HG03469 (cell line): ENCODE data around the gene RTF2.

Source experiments
- ATAC-seq: cut with Tn5 transposase; IDR thresholded peaks from one replicate; pipeline ENCODE4 v1.9.1; 2021; ENCODE audit warnings: mild to moderate bottlenecking, moderate library complexity, moderate number of reproducible peaks; ENCODE audit not compliant: unreplicated experiment

RTF2 gene

GRCh38 chr20:56437196-56437960 lies 31.0 kb upstream of the RTF2 start:
- ATAC-seq, result no peak

- ATAC-seq, result no peak
Observed at GRCh38 chr20:56438284-56438683, 30.1 kb upstream of the RTF2 start.

DNA sequence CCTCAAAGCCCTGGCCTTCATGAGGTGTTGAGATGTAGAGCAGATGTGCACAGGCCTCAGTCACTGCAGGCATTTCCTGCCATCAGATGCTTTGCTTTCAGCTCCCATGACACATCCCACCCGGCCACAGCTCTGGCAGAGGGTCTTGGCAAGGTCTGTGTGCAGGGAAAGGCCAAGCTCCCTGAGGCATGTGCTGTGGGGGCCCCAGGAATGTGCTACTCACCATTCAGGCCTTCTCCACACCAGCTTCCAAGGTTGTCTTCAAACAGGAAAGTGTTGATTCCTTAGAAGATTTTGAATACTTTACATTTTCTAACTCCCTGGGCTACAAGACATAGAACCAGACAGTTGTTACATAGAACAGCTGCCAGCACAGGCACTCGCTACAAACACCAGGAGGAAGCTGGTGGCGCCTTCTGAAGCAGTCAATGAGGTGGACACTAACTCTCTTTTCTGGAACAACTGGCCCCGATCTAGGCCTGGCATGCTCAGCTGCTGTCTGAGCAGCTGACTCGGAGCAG lies 28.6 kb upstream of the RTF2 start:
- no peak for ATAC-seq

DNA sequence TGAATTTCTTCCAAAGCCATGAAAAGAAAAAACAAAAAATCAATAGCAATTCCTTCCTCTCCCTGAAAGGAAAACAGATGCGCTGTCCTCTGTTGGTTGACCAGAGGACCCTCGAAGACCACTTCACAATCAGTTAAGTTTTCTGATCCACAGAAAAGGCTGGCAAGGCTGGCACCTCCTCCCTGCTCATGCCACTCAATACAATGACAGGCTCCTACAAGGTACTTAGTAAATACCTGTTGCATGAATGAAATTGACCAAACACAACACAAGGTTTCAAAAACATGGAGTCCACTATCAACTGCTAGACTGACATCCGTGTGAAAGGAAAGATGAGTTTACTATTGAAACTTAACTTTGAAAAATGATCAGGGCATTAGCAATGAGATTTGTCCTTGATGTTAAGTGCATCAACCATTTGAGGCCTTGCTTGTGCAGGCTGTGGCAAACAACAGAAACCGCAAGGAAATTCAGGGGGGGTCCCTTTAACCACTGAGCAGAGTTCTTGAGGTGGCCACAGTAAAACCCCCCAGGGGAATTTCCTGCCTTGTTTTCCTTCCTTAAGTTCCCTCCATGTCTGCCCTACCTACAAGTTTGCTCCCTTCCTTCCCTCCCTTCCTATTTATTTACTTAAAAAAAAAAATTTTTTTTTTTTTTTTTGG lies 27.9 kb upstream of the RTF2 start:
- no peak for ATAC-seq

DNA sequence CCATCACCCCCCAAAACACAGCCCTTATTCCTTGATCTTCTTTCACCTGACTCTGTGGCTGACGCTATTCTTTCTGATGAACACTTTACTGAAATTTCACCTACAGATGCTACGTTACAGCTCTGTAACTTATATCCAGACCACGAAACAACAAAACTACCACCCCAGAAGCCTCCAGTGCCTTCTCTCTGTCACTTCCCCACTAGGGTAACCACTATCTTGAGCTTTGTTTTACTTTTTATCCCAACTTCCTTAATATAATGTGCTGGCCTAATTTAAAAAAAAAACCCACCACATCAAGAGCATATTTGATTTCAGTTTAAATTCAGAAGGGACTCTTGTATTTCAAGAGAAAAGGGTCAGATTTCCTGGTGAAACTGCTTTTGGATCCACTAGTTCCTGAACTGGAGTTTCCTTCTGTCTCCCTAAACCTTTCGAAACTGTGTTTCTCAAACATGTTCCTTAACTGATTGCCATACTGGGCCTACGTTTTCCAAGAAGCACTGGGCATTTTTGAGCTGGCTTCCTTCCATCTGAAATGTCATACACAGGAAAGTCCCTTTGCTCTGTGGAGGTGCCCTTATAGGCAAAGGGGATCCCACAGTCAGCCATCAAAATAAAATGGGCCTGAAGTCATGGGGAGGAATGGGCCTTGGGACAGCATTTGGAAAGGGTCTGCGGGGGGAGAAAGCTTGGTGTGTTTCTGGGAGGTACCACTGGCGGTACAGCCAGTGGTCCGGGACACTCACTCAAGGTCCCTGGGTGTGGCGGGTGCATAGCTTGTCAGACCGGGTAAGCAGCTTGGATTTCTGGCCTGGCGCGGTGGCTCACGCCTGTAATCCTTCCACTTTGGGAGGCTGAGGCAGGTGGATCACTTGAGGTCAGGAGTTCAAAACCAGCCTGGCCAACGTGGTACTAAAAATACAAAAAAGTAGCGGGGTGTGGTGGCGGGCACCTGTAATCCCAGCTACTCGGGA lies 25.8 kb upstream of the RTF2 start:
- ATAC-seq, result no peak

- ATAC-seq, result no peak
Observed at GRCh38 chr20:56443654-56444540, 24.5 kb upstream of the RTF2 start.

GRCh38 chr20:56445130-56445529 lies 23.3 kb upstream of the RTF2 start:
- ATAC-seq, result no peak

DNA sequence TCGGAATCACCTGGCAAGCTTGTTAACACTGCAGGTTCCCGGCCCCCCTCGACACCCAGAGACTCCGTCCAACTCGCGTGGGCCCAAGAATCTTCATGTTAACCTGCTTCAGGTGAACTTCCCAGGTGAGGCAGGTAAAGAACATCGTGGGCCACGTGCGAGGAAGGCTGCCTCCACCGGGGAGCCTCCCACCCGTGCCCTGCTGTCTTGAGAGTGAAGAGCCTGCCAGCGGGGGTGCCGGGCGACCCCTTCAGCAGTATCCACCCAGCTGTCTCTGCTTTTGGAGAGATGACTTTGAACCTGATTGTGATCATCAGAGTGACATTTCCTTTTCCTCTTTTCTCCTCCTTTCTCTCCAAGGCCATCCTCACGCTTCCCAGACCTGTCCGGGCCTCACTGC lies 22.9 kb upstream of the RTF2 start:
- ATAC-seq, result no peak

- ATAC-seq, result no peak
Observed at GRCh38 chr20:56447227-56447626, 21.2 kb upstream of the RTF2 start.

DNA sequence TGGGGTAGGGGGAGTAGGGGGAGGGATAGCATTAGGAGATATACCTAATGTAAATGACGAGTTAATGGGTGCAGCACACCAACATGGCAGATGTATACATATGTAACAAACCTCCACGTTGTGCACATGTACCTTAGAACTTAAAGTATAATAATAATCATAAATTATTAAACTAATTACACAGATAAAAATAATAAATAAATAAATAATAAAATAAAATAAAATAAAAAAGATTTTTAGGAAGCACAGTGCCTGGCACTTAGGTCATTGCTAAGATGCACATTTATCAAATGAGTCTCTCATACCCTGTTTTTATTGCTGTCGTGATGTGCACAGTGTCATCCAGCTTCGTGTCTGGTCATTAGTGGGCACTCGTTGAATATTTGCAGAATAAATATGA lies 19.0 kb upstream of the RTF2 start:
- no peak for ATAC-seq

- ATAC-seq, result no peak
Observed at GRCh38 chr20:56451056-56451765, 17.2 kb upstream of the RTF2 start.

DNA sequence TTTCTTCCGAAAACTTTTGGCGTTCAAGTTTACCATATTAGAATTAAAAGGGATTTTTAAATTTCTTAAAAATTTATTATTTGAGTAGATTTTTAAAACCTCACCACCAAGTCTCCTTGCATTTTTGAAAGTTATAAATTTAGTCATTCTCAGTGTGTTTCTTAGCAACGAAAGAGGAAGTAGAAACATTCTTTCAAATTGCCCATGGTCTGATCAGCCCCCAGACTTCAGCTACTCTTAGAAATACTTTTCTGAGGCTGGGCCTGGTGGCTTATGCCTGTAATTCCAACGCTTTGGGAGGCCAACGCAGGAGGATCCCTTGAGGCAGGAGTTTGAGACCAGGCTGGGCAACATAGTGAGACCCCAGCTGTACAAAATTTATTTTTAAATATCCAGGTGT lies 15.1 kb upstream of the RTF2 start:
- ATAC-seq, result peak; percentile 68

DNA sequence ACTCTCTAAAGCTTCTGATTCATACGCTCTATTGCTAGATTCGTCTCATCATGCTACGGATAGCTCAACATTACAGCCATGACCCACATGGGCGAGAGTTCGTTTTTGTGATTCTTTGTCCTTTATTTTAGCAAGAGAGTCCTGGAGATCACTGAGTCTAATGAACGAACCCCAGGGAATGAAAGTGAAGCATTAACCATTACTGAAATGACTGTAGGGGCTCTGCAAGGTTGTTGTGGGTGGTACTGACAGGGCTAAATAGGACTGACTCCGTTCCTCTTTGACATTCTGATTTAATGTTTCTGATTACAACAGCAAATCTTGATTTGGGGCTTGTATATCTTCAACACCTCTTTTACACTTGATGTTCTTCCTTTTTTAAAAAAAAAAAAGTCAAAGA lies 13.7 kb upstream of the RTF2 start:
- ATAC-seq, result peak; percentile 69

DNA sequence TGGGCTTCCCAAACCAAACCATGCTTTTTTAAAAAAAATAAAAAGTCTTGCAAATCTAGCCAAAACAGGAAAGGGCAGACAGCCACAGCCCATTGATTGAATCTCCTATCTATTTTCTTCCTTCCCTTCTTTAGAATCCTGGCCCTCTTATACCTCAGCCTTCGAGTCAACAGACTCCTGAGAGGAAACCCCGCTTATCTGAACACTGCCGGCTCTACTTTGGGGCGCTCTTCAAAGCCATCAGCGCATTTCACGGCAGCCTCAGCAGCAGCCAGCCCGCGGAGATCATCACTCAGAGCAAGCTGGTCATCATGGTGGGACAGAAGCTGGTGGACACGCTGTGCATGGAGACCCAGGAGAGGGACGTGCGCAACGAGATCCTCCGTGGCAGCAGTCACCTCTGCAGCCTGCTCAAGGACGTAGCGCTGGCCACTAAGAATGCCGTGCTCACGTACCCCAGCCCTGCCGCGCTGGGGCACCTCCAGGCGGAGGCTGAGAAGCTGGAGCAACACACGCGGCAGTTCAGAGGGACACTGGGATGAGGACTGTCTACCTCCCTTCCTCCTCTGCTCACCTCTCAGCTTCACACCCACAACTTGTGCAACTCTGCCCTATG lies 10.1 kb upstream of the RTF2 start:
- no peak for ATAC-seq

DNA sequence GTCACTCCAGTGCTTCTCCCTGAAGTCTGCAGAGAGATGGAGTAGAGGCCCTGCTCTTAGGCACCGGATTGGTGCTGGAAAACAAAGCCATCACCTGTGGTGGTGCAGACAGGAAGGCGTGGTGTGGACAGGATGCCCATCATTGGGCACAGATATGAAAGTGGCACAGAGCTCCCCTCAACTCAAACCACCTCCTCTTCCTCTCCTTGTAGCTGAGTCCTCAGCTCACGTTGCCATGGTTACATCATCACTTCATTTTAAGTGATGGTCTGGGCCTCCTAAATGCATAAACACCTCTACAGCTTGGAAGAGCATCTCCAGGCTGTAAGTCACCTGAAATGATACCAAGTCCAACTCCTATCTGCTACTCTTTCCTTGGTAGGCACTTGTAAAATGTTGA lies 8.0 kb upstream of the RTF2 start:
- ATAC-seq, result no peak

DNA sequence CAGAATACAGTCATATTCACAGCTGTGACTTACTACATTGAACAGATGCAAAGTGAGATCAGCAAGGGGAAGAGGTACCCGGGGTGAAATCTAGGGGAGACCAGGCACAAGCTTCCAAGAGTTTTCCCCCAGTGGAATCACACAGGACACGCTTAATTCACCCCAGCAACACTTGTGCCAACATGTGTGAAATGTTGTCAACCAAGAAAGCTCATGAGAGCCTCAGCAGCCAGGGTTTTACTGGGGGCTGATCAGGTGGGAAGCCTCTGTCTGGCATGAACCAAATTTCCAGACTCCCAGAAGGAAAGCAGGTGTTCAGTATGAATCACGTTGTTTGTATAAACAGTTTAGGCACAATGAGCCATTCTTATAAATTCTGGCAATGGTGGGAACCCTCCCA lies 6.9 kb upstream of the RTF2 start:
- no peak for ATAC-seq

DNA sequence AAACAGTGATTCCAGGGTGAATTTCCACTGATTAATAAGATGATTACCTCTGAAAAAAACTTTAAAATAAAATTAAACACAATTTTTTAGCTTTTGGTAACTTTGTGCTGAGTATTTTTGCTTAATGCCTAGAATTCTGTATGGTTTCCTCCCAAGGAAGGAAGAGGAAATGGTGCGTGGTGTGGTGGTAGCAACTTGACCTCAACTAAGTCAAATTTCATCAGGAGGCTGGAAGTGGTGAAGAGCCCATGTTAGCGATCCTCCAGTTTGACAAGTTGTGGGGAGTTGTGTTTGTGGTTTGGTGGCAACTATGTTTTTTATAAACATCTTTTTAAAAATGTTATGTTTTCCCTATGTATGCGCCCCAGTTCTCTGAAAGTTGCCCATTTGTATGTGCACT lies 5.0 kb upstream of the RTF2 start:
- ATAC-seq, result no peak

DNA sequence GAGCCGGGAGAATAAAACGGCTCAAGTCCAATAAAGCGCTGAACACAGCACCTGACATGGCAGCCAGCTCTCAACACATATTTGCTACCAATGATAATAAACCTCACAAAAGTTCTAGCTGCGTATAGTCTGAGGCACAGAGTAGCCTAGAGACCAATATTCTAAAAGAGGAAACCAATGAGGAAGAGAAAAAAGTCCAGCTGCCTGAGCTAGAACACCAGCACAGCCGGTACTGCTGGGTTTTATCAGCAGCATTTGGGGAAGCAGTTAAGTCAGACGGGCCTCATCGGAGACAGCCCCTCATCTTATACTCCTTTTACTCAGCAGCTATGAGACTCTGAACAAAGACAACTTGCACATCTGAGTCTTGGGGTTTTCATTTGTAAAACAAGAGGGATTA lies 2.4 kb upstream of the RTF2 start:
- ATAC-seq, result no peak

DNA sequence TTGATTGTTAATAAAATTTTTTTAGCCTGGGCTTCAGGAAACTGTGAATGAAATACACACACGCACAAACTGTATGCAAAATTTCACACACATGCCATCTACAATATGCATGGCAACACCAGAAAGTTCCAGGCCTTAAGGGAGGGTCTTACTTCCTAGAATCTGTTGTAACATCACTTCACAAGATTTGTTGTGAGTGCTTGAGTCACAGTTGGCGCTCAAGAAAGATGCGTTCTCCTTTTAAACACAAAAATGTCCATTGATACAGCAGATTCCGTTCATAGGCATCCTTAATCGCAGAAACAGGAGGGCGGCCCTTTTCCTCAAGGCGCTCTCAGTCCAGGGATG lies 485 bp upstream of the RTF2 start:
- ATAC-seq, result no peak
